CD4-positive, alpha-beta T cell treated with Interleukin-10 for 1 hour (primary cell): ENCODE measurements around the gene GNG8.
"Not testable (repeated sequence)": the region's sequence is repeated elsewhere in the genome, so short reads cannot be mapped to it uniquely, and the experiment has no call there.

Experiments
- DNase-seq: peaks from one replicate; pipeline ENCODE4 v3.0.0-alpha.2; 2020

GNG8 gene

DNA sequence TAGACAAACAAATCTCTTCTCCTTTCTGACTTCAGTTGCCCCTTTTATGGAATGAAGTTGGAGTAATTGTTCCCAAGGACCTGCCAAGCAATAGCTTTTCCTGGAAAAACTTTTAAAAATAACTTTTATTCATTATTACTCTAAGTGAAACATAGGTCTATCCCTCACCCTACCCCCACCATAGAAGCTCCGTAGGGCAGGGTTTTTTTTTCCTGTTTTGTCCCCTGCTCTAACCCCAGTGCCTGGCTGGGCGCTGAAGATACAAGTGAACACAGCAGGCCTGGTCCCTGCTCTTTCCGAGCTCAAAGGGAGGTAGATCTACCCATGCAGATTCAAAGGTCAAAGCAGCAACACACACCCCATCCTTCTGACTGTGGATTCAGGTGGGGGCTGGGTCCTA lies 8.7 kb upstream of the GNG8 start:
- no peak for DNase-seq

DNA sequence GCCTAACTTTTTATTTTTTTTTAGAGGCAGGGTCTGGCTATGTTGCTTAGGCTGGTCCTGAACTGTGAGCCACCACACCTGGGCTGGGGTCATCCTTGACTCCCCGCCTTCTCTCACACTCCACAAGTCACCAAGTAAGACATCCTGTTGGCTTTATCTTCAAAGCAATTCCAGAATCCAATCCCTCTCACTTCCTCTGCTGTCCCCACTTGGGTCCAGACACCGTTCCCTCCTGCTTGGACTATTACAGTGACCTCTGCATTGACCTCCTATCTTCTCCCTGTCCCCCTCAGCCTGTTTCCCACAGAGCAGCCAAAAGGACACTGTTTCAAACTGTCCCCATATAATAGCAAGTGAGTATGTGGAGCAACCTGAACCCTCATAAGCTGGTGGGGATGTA lies 4.7 kb upstream of the GNG8 start:
- no peak for DNase-seq

DNA sequence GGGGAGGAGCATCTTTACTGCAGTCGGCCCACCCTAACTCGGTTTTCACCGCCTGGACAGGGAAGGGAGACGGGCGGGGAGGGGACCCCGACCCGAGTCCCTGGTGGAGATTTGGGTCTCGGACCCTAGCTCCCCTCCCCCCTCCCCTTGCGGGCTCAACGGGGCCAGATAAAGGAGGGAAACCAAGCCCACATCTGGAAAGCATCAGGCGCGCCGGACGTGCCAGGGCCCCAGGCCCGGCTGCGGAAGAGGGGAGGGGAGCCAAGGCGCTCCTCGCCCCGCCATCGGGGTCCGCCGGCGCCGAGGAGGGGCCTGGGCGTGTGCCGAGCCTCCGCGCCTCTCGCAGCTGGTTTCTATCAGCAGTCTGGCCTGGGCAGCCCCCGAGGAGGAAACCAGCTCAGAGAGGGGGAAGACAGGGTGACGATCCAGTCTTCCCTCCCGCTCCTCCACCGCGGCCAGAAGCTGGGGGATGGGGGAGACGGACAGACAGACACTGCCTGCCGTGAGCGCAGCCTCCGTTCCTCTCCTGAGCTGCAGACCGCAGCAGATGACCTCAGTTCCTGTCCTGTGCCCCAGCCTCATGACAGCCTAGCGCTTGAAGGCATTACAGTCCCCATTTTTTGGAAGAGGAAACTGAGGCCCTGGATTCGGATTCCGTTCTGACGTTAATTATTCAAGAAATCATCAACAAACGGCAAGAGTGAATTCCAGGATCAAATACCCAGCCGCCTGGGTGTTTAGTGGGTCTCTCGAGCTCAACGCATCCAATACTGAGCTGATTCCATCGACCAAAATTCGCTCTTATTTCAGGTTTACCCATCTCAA lies 3.6 kb upstream of the GNG8 start:
- peak; percentile 32 for DNase-seq

GRCh38 chr19:46637224-46637623 lies 1.2 kb upstream of the GNG8 start:
- no peak for DNase-seq

DNA sequence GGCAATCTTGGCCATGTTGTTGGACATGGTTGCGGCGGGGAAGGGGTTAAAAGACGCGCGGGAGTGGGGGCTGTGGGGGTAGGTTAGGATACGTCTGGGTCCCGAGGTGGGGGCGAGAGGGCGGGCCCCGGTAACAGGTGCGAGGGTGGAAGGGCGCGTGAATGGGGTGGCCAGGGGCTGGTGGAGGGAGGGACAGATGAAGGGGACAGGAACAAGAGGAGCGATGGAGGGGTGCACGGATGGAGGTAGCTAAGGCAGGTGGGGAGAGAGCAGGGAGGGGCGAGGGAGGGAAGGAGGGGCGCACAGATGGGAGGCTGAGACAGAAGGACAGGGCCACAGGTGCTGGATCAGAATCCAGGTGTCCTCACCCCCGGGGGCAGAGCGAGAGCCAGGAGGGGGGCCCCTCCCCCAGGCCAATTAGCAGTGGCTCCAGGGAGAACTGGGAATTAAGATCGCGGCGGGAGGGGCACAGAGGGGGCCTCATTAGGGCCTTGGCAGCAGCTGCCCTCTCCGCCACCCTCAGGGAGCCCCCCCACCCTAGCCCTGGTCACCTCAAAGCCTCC lies 1.3 kb downstream of the GNG8 start:
- DNase-seq: no peak

- peak; percentile 96 for DNase-seq
Observed at GRCh38 chr19:46634045-46634655, 1.9 kb downstream of the GNG8 start.

- DNase-seq: no peak
Observed at GRCh38 chr19:46633130-46633529, 2.9 kb downstream of the GNG8 start.

- DNase-seq: no peak
Observed at GRCh38 chr19:46631481-46631880, 4.5 kb downstream of the GNG8 start.

DNA sequence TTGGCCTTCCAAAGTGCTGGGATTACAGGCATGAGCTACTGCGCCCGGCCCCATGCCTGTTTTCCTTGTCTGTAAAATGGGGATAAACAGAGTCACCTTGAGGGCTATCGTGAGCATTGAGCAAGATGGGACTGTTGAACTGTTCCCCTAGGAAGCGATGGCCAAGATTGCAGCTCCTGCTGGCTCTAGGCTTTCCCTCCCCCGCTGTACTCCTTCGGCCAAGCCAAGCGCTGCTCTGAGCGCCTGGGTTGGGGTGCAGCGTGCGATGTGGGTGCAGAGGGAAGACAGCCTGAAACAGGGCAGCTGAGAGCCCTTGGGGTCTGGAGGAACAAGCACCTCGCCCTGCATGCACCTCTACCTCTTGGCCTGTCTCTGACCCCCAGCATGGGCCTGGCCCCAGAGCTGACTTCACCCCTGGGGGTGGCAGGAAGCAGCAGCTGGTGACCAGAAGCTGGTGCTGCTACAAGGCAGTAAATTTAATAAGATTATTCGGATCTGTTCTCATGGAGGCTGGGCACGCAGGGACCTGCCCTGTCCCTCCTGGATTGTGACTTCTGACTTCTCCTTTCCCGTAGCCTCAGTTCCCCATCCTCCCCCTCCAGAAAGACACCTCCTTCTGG lies 5.3 kb downstream of the GNG8 start:
- DNase-seq: no peak

DNA sequence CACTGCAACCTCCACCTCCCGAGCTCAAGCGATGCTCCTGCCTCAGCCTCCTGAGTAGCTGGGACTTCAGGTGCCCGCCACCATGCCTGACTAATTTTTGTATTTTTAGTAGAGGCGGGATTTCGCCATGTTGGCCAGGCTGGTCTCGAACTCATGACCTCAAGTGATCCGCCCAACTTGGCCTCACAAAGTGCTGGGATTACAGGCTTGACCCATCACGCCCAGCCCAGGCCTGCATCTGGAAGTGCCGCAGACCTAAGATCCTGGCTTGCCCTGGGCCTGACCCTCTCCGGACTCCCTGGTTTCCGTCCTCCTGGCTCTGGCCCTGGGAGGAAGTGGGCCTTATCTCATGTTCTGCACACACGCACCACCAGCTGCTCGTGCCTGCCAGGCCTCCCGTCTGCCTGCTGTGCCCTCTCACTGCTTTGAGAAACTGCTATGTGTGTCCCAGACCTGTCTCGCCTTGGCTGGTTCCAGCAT lies 6.4 kb downstream of the GNG8 start:
- no peak for DNase-seq

DNA sequence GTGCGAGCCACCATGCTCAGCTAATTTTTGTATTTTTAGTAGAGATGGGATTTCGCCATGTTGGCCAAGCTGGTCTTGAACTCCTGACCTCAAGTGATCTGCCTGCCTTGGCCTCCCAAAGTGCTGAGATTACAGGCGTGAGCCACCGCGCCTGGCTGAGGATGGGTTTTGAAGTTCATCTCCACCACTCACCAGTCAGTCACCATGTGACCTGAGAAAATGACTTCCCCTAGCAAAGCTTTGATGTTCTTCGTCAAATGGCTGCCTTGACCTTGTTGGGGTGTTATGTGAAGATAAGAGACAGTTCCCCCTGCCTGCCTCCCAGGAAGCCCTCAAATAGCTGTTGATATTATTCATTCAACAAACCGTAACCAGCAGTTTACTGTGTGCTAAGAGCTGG lies 7.0 kb downstream of the GNG8 start:
- not testable (repeated sequence) for DNase-seq

DNA sequence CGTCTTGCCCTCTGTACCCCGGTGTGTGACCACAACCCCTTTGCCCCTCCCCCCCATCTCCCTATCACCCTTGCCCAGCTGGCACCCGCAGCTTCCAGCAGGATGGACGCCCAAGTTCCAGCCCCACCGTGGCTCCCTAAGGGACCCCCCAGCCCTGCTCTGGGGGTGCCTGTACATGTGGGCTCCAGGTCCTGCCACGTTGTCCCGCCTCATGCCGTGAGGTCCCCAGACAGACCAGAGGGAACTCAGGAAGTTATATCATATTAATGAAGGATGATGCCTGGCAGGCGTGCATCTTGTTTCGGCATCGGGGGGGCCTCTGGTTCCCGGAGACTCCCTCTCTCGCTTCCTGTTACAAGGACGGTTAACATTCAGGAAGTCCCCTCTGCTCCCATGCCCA lies 9.6 kb downstream of the GNG8 start:
- no peak for DNase-seq

DNA sequence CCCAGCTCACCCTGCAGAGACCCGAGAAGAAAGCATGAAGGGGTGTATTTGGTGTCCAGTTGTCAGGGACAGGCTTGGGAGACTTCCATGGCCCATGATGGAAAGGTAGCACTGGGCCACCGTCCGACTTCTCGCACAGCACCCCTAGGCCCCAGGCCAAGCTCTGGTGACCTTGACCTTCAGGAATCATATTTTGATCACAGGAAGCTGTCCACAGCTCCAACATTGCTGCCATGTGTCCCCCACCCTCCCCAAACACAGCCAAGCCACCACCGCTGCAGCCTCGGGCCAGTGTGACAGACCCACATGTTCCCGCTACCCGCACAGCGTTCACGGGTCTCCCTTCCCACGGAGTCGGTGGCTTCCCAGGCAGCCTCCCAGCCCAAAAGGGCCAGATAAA lies 10.3 kb downstream of the GNG8 start:
- no peak for DNase-seq

DNA sequence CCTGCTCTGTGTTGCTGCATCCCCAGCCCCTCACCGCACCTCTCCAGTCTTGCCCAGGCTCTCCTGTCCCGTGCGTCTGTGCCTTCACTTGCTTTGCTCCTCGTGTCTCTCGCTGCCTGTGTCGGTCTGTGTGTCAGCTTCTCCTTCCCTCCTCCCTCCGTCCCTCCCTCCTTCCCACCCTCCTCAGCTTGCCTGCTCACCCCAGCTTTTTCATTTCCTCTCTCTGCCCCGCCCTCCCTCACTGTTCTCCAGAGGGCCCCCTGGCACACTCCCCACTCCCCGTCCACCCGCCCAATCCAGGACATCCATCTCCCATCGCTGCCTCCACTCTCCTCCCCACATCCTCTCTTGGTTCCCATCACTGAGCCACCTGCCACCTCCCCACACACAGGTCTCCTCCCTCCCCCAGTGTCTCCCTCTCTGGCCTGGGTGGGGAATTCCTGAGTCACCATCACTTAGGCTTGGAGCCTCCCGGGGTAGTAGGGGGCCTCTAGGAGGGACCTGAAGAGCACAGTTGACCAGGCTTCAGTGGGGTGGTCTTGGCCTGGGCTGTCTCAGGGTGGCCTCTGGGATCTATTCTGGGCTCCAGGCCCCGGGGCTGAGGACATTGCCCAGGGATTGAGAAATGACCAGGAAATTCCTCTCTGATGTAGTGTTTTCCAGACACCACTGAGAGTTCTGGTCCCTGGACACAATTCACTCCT lies 10.9 kb downstream of the GNG8 start, which contains the start of gene PTGIR:
Gene PTGIR, minus strand, starts transcription at position 132 of the 704 bp plus-strand sequence. CDS start 864 bp downstream, outside the sequence.
- DNase-seq: no peak

DNA sequence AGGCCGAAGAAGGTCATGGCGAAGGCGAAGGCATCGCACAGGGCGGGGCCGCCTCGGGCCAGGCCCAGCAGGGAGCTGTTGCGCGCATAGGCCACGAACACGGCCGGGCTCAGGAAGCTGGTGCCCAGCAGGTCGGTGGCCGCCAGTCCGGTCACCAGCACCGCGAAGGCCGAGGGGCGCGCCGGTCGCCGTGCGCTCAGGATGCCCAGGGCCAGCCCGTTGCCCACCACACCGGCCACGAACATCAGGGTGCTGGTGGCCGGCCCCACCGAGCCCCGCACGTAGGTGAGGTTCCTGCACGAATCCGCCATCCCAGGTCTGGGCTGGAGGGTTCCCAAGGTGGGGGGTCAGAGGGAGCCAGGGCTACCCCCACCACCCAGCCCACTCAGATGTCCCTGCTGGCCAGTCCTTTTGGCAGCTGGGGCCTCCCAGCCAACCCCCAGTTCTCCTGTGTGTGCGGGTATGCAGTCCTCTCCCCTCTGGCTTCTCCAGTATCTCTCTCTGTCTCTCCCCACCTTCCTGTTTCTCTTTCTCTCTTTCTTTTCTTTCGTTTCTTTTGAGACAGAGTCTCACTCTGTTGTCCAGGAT lies 12.0 kb downstream of the GNG8 start:
- no peak for DNase-seq

DNA sequence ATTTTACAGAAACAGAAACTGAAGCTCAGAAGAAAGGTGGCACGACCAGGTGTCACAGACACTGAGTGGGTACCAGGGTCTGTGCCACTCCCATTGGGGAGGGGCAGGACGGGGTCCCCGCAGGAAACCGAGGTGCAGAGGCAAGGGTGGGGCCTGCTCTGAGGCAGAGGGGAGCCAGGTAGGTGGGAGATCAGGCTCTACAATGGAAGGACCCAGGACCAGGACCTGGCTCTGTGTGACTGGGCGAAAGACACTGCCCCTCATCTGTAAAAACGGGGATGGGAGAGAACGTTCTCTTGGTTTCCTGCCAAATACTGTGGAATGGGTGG lies 13.9 kb downstream of the GNG8 start:
- DNase-seq: no peak

DNA sequence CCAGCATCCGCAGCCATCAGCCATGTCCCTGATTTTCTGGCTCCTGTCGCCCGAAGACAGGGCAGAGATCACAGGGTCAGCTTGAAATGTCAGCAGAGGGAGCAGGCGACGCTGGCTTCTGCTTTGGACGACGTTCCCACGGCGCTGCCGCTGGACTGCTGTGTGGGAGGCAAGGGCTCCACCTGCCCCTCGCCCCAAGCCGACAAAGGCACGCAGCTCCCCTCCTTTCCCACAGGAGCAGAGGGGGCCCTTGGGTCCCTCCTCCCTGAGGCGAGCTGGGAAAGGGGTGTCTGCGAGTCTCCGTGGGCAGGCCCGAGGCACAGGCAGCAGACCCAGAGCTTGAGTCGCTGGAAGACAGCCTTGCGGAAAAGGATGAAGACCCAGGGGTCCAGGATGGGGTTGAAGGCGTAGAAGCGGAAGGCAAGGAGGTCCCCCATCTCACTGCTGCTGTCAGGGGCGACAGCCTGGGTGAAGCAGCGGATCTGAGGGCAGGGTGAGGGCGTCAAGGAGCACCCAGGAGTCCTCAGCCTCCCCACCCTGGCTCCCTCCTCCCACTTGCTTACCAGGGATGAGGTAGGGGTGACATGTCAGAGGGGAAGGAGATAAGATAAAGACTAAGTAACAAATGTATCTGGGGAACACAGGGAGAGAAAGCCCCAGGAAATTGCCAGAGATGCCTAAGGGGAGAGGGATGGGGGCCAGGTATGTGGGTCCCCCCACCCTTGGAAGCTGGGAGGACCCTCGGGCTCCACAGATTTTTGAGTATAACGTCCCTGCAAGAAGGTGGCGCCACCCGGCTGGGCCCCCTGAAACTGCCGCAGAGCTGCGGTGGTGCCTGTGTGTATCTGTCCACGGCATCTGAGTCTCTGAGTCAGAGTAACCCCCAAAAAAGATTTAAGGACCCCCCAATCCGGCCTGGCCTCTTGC lies 14.5 kb downstream of the GNG8 start:
- no peak for DNase-seq

GRCh38 chr19:46620716-46621115 lies 15.3 kb downstream of the GNG8 start:
- no peak for DNase-seq

- no peak for DNase-seq
Observed at GRCh38 chr19:46620267-46620666, 15.7 kb downstream of the GNG8 start.

DNA sequence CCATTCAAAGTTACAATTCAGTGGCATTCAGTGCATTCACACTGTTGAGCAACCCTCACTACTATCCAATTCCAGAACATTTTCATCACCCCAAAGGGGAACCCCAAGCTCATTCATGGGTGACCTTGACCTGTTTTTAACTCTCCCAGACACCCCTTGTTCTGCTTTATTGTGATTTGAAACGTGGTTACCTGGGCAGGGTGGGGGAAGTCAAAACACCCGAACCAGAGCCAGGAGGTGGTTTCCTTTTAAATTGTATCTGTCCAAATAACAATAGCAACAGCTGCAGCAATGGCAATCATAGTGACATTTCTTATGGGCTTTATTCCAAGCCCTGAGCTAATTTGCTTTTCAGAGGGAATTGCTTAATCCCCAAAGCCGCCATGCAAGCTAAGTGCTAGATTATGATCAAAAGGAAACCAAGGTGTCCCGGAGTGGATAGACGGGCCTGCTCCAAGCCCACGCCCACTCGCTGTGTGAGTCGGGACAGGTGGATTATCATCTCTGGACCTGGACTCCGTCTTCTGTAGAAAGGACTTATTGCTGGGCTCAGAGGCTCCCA lies 17.3 kb downstream of the GNG8 start:
- peak; percentile 57 for DNase-seq

- no peak for DNase-seq
Observed at GRCh38 chr19:46617601-46618000, 18.4 kb downstream of the GNG8 start.
